PC-3 (cell line): ENCODE data around the gene DMD. TPM values are rescaled to one million over a fixed set of nuclear protein-coding genes. Genes with fewer than 3 reads are reported as not detected.

Experiments used
- ATAC-seq: fragments of 200-7000 bp; cut with Tn5 transposase; 2 replicates; pipeline ENCODE4 v1.9.1; 2020; ENCODE audit warnings: mild to moderate bottlenecking, moderate library complexity
- BruUV-seq: library from RNA; stranded (reverse); fragments of 400-500 nt; replicated peaks from 2 replicates; lab custom pipeline; 2021; lab: Mats Ljungman, UMichigan
- CTCF ChIA-PET: fragments of 300-600 bp; sonication (Branson Sonifier 250); formaldehyde crosslinking; loops from one replicate; lab custom pipeline; 2022; ENCODE audit warnings: antibody characterized with exemption; lab: Charles Lee
- POLR2A ChIA-PET: fragments of 300-600 bp; sonication (Branson Sonifier 250); formaldehyde crosslinking; loops from one replicate; lab custom pipeline; 2022; ENCODE audit warnings: antibody characterized with exemption; ENCODE audit not compliant: unreplicated experiment; lab: Charles Lee
- DNase-seq: peaks from one replicate; pipeline ENCODE4 v3.0.0-alpha.2; 2015
- H2AFZ ChIP-seq: fragments of 300-600 bp; sonication (generic); 2 replicates; pipeline ENCODE4 v1.6.0; 2016; ENCODE audit warnings: antibody characterized with exemption, low read length
- H3F3A ChIP-seq: fragments of 300-600 bp; sonication (generic); one replicate; pipeline ENCODE4 v1.6.0; 2017; ENCODE audit warnings: antibody characterized with exemption, low read length, control low read depth, mild to moderate bottlenecking; ENCODE audit not compliant: unreplicated experiment
- H3K27ac ChIP-seq: fragments of 300-600 bp; sonication (generic); 2 replicates; pipeline ENCODE4 v1.5.1; 2016; ENCODE audit warnings: mild to moderate bottlenecking, low read length
- H3K27me3 ChIP-seq: fragments of 300-600 bp; sonication (generic); 2 replicates; pipeline ENCODE4 v1.6.1; 2016; ENCODE audit warnings: low read length, mixed read lengths
- H3K36me3 ChIP-seq: fragments of 300-600 bp; sonication (generic); 2 replicates; pipeline ENCODE4 v1.6.1; 2016; ENCODE audit warnings: low read depth, mixed run types, low read length, mixed read lengths
- H3K4me1 ChIP-seq: fragments of 300-600 bp; sonication (generic); 2 replicates; pipeline ENCODE4 v1.5.1; 2016; ENCODE audit warnings: low read length; ENCODE audit not compliant: insufficient read depth
- H3K4me2 ChIP-seq: fragments of 300-600 bp; sonication (generic); 2 replicates; pipeline ENCODE4 v1.6.0; 2016; ENCODE audit warnings: low read length
- H3K4me3 ChIP-seq: fragments of 300-600 bp; sonication (generic); 2 replicates; pipeline ENCODE4 v1.5.1; 2016; ENCODE audit warnings: mild to moderate bottlenecking, low read length, mixed read lengths
- H3K79me2 ChIP-seq: fragments of 300-600 bp; sonication (generic); 2 replicates; pipeline ENCODE4 v1.6.1; 2017; ENCODE audit warnings: low read length, mixed read lengths
- H3K9ac ChIP-seq: fragments of 300-600 bp; sonication (generic); 2 replicates; pipeline ENCODE4 v1.6.0; 2016; ENCODE audit warnings: mild to moderate bottlenecking, low read length
- H3K9me2 ChIP-seq: fragments of 300-600 bp; sonication (generic); replicated peaks from 2 replicates; pipeline ENCODE4 v1.6.1; 2016; ENCODE audit warnings: mixed run types, low read length, mixed read lengths
- H3K9me3 ChIP-seq: fragments of 300-600 bp; sonication (generic); 2 replicates; pipeline ENCODE4 v1.6.1; 2016; ENCODE audit warnings: low read length, mixed read lengths
- H4K20me1 ChIP-seq: fragments of 300-600 bp; sonication (generic); 2 replicates; pipeline ENCODE4 v1.6.1; 2016; ENCODE audit warnings: low read length, mixed read lengths
- EZH2 ChIP-seq: fragments of 300-600 bp; sonication (generic); IDR thresholded peaks from one replicate; pipeline ENCODE4 v1.6.1; 2017; ENCODE audit warnings: antibody characterized with exemption, mild to moderate bottlenecking, low read length; ENCODE audit not compliant: unreplicated experiment
- EZH2phosphoT487 ChIP-seq: fragments of 300-600 bp; sonication (generic); IDR thresholded peaks from 2 replicates; pipeline ENCODE4 v1.6.1; 2018; ENCODE audit warnings: mild to moderate bottlenecking, antibody characterized with exemption, low read length, borderline replicate concordance
- intact Hi-C: fragments of 100-400 bp; cut with micrococcal nuclease; formaldehyde crosslinking; loops from 2 replicates; pipeline ENCODE4 v1.9.0; 2023
- total RNA-seq: library from RNA; depleted of rRNA; stranded (reverse); fragments of >200 nt; gene quantifications from 2 replicates; pipeline ENCODE4 v1.2.3, GENCODE V29; 2014
- TF ChIP-seq, protein P1 (sequence below): fragments of 300-600 bp; sonication (generic); conservative IDR thresholded peaks from 2 replicates; pipeline ENCODE4 v1.5.1; 2017; ENCODE audit warnings: antibody characterized with exemption, low read depth, mild to moderate bottlenecking, low read length

DMD gene
- total RNA-seq, 1 experiment from 2014 or later = not detected

DNA sequence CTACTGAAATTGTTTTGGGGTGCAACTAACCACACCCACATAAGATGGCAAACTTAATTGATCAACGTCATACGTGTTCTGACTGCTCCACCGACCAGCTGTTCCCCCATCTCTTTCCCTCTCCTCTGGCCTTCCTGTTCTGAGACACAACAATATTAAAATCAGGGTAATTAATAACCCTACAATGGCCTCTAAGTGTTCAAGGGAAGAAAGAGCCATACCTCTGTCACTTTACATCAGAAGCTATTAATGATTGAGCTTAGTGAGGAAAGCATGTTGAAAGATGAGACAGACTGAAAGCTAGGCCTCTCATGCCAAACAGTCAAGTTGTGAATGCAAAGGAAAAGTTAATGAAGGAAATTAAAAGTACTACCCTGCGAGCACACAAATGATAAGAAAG lies 1965.6 kb downstream of the DMD start:
- Histone ChIP-seq H3K4me2 (no peak overlapping the region), H3K9me3 (no peaks in the 10 kb centered on the region), H3K27me3 (no peaks in the 10 kb centered on the region), H3K9me2 (no peaks in the 10 kb centered on the region), H3K9ac (no peak overlapping the region), H3K79me2 (no peaks in the 10 kb centered on the region), H3K36me3 (no peaks in the 10 kb centered on the region), H3F3A (no peaks in the 10 kb centered on the region), H3K27ac (no peak overlapping the region), H3K4me3 (no peak overlapping the region), H3K4me1 (no peaks in the 10 kb centered on the region), H4K20me1 (no peaks in the 10 kb centered on the region), H2AFZ (no peak overlapping the region)
- ATAC-seq = no peak
- intact Hi-C loops = no loop called here
- no peak for DNase-seq
- BruUV-seq = no TSS peak
- CTCF ChIA-PET = no interaction called here
- POLR2A ChIA-PET = no interaction called here
- no peak for TF ChIP-seq EZH2phosphoT487
- TF ChIP-seq, protein P1, sequence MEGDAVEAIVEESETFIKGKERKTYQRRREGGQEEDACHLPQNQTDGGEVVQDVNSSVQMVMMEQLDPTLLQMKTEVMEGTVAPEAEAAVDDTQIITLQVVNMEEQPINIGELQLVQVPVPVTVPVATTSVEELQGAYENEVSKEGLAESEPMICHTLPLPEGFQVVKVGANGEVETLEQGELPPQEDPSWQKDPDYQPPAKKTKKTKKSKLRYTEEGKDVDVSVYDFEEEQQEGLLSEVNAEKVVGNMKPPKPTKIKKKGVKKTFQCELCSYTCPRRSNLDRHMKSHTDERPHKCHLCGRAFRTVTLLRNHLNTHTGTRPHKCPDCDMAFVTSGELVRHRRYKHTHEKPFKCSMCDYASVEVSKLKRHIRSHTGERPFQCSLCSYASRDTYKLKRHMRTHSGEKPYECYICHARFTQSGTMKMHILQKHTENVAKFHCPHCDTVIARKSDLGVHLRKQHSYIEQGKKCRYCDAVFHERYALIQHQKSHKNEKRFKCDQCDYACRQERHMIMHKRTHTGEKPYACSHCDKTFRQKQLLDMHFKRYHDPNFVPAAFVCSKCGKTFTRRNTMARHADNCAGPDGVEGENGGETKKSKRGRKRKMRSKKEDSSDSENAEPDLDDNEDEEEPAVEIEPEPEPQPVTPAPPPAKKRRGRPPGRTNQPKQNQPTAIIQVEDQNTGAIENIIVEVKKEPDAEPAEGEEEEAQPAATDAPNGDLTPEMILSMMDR = no peak
- no peak for TF ChIP-seq EZH2

DNA sequence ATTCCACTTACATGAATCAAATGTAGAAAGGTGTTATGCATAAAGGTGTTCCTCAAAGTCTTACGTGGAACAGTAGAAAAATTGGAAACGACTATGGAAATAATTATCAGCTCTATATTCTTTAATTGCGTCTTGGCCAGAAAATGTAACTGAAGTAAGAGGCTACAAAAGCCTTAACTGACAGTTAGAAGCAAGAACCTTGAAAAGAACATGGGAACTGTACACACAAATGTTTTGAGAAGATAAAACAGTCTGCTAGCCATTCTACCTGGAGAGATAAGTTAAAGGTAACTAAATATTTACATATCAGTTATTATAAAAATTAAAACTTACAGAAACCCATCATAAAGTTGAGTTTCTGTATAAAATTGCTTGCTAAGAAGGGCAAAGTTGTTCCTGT lies 1967.5 kb downstream of the DMD start:
- no TSS peak for BruUV-seq
- H3K27me3 ChIP-seq = no peaks in the 10 kb centered on the region
- H3K9me2 ChIP-seq = no peaks in the 10 kb centered on the region
- POLR2A ChIA-PET = no interaction called here
- TF ChIP-seq EZH2 = no peak
- TF ChIP-seq EZH2phosphoT487 = no peak
- TF ChIP-seq, protein P1 = no peak
- intact Hi-C loops = no loop called here
- CTCF ChIA-PET = no interaction called here
- no peak overlapping the region for H3K4me2 ChIP-seq
- H3K79me2 ChIP-seq = no peaks in the 10 kb centered on the region
- H4K20me1 ChIP-seq = no peaks in the 10 kb centered on the region
- H3K4me1 ChIP-seq = no peaks in the 10 kb centered on the region
- no peaks in the 10 kb centered on the region for H3K36me3 ChIP-seq
- ATAC-seq (no peak), DNase-seq (no peak)
- no peaks in the 10 kb centered on the region for H3K9me3 ChIP-seq
- H3K9ac ChIP-seq = no peak overlapping the region
- H3K4me3 ChIP-seq = no peak overlapping the region
- H3K27ac ChIP-seq = no peak overlapping the region
- no peak overlapping the region for H2AFZ ChIP-seq
- H3F3A ChIP-seq = no peaks in the 10 kb centered on the region

DNA sequence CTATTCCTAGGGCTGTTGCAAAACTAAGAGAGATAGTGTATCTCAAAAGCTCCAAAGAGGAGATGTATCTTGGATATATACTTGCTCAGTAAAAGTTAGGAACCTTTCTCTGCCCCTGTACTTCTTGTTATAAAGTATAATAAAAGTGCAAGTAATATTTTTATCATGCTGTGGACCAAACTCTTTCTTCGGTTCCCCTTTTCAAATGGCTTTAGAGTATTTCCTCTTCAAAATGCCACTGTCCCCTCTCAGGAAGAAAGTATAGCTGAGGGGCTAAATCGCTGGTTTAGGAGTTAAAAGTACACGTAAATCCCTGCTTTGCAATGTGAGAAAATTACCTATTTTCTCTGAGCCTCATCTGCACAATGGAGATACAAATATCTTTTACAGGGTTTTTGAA lies 1970.4 kb downstream of the DMD start:
- Histone ChIP-seq H2AFZ (no peak overlapping the region), H3K9me2 (no peaks in the 10 kb centered on the region), H3K36me3 (no peaks in the 10 kb centered on the region), H3K9ac (no peak overlapping the region), H3K27me3 (no peaks in the 10 kb centered on the region), H3K27ac (no peak overlapping the region), H3K4me2 (no peak overlapping the region), H3K4me3 (no peak overlapping the region), H3F3A (no peaks in the 10 kb centered on the region), H3K4me1 (no peaks in the 10 kb centered on the region), H4K20me1 (no peaks in the 10 kb centered on the region), H3K9me3 (no peaks in the 10 kb centered on the region), H3K79me2 (no peaks in the 10 kb centered on the region)
- CTCF ChIA-PET = no interaction called here
- POLR2A ChIA-PET = no interaction called here
- ATAC-seq (no peak), DNase-seq (no peak)
- intact Hi-C loops = no loop called here
- no TSS peak for BruUV-seq
- TF ChIP-seq, protein P1 = no peak
- TF ChIP-seq EZH2 = no peak
- TF ChIP-seq EZH2phosphoT487 = no peak
